AG09319 (cell line): ENCODE measurements around the gene HRC.
A peak's percentile ranks its signal among the peaks of the same experiment; 100 is the strongest.
"Not testable (repeated sequence)": the region's sequence is repeated elsewhere in the genome, so short reads cannot be mapped to it uniquely, and the experiment has no call there.

Source experiments
- DNase-seq: peaks from one replicate; pipeline ENCODE4 v3.0.0-alpha.2; 2010; ENCODE audit warnings: low read depth; ENCODE audit errors: extremely low read depth
- TF ChIP-seq, protein P1 (sequence below): IDR thresholded peaks from 2 replicates; pipeline ENCODE4 v1.5.1; 2011; ENCODE audit warnings: low read depth, mild to moderate bottlenecking, inconsistent platforms, low read length, moderate library complexity

The HRC gene

DNA sequence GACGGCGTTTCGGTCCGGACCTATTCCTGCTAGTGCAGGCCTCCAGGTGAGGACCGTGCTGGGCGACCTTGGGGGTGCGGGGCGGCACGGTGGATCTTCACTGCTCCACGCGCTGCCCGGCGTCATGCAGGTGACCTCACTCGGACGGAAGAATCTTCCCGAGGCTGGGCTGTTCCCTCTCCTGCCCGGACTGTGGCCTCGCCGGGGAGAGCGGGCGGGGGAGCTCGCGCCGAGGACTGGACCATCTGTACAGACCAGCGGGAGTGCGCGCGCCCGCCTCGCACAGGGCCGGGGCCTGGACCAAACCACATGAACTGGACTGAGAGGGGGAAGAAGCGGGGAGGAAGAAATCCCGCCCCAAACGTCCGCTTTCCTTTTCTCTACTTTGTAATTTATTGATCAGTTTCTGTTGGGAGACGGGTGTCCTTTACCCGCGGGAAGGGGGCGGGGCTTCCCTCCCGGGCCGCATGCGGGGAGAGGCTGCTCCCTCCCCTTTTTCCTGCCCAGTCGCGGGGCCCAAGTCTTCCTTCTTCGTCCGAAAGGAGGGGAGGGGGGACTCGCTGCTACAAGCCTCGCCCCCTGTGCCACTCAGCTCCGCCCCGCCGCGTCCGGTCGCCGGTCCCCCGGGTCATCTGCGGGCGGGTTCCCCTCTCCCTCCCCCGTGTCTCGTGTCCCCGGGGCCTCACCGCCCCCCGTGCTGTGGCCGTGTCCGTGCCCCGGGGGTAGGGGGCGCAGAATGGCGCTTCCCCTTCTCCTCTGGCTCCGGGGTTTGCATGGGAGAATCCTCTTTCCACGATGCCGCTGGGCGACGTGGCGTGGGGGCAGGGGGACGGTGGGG lies 4.9 kb downstream of the HRC start:
- no peak for DNase-seq
- TF ChIP-seq, protein P1, sequence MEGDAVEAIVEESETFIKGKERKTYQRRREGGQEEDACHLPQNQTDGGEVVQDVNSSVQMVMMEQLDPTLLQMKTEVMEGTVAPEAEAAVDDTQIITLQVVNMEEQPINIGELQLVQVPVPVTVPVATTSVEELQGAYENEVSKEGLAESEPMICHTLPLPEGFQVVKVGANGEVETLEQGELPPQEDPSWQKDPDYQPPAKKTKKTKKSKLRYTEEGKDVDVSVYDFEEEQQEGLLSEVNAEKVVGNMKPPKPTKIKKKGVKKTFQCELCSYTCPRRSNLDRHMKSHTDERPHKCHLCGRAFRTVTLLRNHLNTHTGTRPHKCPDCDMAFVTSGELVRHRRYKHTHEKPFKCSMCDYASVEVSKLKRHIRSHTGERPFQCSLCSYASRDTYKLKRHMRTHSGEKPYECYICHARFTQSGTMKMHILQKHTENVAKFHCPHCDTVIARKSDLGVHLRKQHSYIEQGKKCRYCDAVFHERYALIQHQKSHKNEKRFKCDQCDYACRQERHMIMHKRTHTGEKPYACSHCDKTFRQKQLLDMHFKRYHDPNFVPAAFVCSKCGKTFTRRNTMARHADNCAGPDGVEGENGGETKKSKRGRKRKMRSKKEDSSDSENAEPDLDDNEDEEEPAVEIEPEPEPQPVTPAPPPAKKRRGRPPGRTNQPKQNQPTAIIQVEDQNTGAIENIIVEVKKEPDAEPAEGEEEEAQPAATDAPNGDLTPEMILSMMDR: no peak

DNA sequence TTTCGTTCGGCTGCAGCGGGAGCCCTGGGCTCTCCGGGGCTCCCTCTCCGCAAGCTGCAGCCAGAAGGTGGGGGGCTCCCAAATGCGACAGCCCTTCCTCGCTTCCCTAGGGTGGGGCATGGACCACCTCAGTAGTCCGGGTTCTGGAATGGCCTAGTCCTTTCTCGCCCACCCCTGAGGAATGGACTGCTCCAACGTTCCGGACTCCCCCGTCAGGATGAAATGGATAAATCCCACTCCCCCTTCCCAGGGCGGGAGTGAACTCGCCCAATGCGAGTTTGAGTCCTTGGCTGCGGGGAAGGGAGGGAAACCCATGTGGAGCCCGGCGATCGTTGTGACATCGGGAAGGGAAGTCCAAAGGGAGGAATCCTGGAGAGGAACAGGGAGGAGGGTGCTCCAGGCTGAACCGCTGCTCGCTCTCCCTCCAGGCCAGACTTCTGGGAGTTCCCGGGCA lies 5.5 kb downstream of the HRC start:
- TF ChIP-seq, protein P1: no peak
- no peak for DNase-seq

DNA sequence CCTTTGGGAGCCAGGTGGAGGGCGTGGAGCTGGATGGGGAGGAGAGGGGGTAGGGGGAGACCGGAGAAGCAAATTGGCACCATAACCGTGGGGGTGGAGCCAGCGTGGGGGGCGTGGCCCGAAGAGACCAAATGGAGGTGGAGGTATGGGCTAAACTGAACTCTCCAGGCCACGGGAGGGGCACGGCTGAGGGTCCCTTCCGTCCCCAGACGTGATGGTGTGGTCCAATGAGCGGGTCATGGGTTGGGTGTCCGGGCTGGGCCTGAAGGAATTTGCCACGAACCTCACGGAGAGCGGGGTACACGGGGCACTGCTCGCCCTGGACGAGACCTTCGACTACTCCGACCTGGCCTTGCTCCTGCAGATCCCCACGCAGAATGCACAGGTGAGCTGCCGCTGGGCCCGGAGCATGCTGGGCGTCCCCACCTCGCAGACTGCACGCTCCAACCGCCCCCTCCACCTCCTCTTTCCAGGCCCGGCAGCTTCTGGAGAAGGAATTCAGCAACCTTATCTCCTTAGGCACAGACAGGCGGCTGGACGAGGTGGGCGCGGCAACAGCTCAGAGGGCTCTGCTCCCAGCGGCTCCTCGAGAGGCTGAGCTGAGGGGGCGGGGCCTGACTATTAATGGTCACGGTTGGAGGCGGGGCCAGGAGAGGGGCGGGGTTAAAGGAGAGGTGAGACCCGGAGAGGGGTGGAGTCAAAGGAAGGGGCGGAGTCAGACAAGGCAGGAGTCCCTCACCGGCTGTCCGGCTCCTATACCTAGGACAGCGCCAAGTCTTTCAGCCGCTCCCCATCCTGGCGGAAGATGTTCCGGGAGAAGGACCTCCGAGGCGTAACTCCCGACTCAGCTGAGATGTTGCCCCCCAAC lies 6.2 kb downstream of the HRC start:
- no peak for DNase-seq
- TF ChIP-seq, protein P1: no peak

DNA sequence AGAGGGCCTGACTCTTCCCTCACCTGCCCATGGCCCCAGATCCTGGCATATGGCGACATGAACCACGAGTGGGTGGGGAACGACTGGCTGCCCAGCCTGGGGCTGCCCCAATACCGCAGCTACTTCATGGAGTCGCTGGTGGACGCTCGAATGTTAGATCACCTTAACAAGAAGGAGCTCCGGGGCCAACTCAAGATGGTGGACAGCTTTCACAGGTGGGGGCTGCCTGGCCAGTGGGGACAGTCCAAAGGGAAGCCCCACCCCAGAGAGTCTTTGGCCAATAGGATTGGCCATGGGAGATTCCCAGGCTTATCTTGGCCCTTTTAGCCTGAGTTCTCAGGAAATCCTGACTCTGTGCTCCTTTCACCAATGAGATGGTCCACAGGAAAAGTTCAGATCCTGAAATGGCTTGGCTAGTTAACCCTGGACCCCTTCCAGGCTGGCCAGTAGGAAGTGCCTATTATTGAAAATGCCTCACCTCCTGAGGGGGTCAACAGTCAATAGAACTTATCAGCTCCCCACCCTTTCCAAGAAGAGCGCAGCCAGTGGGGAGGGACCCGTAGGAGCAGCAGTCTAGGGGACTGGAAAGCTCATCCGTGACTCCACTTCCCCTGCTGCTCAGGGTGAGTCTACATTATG lies 7.0 kb downstream of the HRC start:
- no peak for DNase-seq
- TF ChIP-seq, protein P1: no peak

DNA sequence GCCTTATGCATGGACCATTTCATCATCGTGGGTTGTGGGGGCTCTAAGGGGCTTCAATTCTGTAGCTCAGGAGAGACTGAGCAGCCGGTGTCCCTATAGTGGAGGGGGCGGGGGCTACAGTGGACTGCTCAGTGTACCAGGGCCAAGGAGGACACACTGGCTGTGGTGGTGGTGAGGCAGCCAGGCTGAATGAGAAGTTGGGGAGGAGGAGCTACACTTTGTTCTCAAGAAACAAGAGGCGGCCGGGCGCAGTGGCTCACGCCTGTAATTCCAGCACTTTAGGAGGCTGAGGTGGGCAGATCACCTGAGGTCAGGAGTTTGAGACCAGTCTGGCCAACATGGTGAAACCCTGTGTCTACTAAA lies 8.8 kb downstream of the HRC start:
- not testable (repeated sequence) for DNase-seq

DNA sequence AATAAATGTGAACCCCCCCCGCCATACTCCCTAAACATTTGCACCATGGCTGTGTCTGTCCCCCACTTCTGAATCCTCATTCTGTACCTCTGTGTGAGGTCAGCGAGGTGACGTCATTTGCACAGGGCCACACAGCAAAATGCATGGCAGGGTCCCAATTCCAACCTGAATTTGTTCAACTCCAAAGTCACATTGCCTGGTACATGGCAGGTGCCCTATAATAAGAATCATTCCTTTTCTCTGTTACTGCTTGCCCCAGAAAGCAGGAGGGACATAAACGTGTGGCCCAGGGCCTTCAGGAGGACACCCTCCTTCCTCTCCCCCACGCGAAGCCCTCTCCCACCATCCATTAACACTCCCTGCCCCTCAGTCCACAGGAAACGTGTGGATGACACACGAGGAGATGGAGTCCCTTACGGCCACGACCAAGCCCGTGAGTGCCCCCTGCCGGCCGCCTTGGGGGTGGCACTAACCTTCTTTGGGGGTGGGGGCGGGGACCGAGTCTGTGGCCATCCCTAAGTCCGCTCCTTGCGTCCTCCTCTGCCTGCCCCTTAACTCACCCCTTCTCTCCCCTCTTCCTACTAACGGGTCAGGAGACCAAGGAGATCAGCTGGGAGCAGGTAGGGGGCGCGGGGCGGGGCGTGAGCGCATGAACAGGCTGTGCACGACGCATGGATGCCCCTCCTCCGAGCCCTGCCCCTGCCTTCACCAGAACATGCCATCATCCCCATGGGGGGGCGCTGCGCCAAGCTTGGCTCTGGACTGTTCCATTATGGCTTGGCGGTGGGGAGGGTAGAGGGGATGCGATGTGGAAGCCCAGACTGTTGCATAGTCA lies 9.4 kb downstream of the HRC start:
- TF ChIP-seq, protein P1: peak; percentile 81
- DNase-seq: no peak

DNA sequence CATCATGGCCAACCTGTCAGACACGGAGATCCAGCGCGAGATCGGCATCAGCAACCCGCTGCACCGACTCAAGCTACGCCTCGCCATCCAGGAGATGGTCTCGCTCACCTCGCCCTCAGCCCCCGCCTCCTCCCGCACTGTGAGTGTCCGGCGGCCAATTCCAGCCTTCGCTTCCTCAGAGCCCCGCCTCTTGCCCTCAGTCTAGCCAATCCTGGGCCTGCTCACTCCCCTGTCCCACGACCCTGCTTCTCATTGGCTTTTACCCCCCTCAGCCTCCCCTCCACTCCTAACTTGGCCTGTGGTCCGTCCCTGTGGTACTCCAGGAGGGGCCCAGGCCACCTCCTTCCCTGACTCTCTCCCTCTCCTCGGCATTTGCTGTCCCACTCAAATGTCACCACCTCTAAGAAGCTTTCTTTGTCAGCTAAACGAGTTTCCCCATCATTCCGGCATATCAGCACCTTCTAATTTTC lies 12.3 kb downstream of the HRC start:
- TF ChIP-seq, protein P1: no peak
- peak; percentile 70 for DNase-seq
